ENCODE measurements around the gene PRMT7.

DNA sequence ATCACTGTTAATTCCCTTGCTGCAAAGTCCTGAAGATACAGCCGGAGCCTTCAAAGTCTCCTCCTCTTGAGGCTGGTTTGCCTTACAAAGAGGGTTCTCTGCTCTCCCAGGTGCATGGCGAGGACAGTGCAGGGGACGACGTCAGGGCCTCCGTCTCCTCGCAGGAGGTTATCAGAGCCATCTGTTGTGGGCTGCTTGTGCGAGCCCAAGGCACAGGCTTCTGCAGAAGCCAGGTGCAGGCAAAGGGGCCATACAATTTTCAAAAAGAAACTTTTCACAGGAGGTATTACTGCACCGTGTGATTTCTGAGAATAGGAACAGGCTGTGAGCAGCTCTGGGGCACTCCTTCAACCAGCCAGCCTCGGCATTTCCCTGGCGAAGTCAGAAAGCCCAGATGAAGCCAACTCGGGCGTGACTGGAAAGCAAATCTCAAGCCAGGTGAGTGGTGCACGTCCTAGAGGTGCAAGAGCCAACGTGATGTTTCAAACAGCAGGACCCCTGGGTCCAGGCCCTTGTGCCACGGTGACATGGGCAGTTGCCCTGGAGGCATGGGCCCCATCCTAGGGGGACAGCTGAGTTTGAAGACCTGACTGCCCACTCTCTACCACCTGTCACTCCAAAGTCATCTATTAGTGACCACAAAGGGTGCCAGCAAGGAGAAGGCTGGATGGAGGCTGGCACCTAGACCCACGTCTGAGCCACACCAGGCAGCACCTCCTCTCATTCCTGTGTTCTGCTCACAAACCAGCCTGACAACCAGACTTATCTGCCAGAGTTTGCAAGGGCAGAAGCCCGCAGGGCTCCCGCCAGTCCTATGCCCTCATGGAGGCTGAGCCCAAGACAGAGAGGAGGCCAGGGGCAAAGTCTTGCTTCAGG is 68.9 kb downstream of the PRMT7 start:
- TF ChIP-seq, protein P1, sequence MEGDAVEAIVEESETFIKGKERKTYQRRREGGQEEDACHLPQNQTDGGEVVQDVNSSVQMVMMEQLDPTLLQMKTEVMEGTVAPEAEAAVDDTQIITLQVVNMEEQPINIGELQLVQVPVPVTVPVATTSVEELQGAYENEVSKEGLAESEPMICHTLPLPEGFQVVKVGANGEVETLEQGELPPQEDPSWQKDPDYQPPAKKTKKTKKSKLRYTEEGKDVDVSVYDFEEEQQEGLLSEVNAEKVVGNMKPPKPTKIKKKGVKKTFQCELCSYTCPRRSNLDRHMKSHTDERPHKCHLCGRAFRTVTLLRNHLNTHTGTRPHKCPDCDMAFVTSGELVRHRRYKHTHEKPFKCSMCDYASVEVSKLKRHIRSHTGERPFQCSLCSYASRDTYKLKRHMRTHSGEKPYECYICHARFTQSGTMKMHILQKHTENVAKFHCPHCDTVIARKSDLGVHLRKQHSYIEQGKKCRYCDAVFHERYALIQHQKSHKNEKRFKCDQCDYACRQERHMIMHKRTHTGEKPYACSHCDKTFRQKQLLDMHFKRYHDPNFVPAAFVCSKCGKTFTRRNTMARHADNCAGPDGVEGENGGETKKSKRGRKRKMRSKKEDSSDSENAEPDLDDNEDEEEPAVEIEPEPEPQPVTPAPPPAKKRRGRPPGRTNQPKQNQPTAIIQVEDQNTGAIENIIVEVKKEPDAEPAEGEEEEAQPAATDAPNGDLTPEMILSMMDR (IDR thresholded peaks at IDR 0.05 in 8 of 11, conservative IDR thresholded peaks at IDR 0.05 in 3 of 11) = no peak
- TF ChIP-seq POLR2AphosphoS5 (IDR thresholded peaks at IDR 0.05) (no peak), POLR2A (IDR thresholded peaks at IDR 0.05) (no peak)
